ENCODE measurements around the gene RFPL3. TPM values are rescaled to one million over a fixed set of nuclear protein-coding genes. Genes with fewer than 3 reads are reported as not detected.
"Not testable (repeated sequence)": the region's sequence is repeated elsewhere in the genome, so short reads cannot be mapped to it uniquely, and the experiment has no call there.

The RFPL3 gene
- total RNA-seq = not detected in 2 replicates
- not detected for total RNA-seq (2013)
- polyA plus RNA-seq = not detected in 2 replicates
- not detected in 2 replicates for polyA minus RNA-seq

DNA sequence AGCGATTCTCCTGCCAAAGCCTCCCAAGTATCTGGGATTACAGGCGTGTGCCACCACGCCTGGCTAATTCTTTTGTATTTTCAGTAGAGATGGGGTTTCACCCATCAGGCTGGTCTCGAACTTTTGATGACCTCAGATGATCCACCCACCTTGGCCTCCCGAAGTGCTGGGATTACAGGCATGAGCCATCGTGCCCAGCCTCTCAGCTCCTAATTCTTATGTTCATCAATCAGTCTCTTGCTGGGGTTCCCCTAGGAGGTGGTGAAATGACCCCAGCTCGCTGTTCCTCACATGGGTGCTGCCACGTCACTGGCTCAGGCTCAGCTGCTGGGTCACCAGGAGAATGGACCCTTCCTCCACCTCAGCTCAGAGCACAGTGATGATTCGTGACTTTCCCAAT is at the start of gene RFPL3:
RFPL3 (plus strand) TSS at position 301 of the 400 bp plus-strand sequence. CDS start 205 bp downstream, outside the sequence.
- intact Hi-C loops (cut with micrococcal nuclease) = not testable (repeated sequence)

DNA sequence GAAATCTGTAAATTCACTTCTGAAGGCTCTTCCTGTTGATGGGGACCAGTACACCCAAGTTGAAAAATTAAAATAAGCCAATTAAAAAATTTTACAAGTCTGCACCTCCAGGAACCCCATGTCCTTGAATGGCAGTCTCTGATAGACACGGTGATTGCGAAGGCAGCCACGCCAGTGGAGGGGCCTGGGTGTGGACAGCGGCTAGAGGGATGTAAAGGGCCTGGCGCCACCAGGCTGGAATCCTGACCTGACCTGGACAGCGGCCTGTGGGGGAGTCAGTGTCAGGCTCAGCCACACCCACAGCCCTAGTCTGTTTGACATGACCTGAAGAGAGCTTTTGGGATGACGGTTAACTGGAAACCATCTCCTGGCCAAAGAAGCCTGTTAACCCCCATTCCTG is 49.5 kb upstream of the RFPL3 start:
- POLR2A ChIA-PET = no interaction called here
- H3K4me1 Mint-ChIP-seq = no peaks in the 10 kb centered on the region
- Histone ChIP-seq H3K9me3 (ENCODE audit: control extremely low read depth in 1 of 3, control insufficient read depth in 2 of 3, insufficient read depth in 1 of 3, low read length in 2 of 3) (peaks cover 0 to 9% (median 0%) of the 10 kb centered on the region in 3 donors), H3K4me1 (ENCODE audit: control insufficient read depth in 2 of 2, insufficient read depth in 2 of 2, low read length in 2 of 2) (no peaks in the 10 kb centered on the region), H3K9ac (ENCODE audit: low read length) (no peak overlapping the region), H3K79me2 (ENCODE audit: control insufficient read depth, insufficient read depth, low read length) (no peaks in the 10 kb centered on the region), H3K4me3 (ENCODE audit: control extremely low read depth in 1 of 5, extremely low read depth in 1 of 5, insufficient read depth in 1 of 5, low read depth in 2 of 5, low read length in 4 of 5) (no peak overlapping the region), H2AFZ (ENCODE audit: insufficient read depth, low read depth, low read length, poor library complexity, severe bottlenecking) (no peak overlapping the region), H3K4me2 (replicated peaks; ENCODE audit: low read depth, low read length, poor library complexity, severe bottlenecking) (no peak overlapping the region), H4K20me1 (ENCODE audit: control insufficient read depth, insufficient read depth, low read length, poor library complexity, severe bottlenecking) (no peaks in the 10 kb centered on the region), H3K36me3 (replicated peaks in 1 of 2; ENCODE audit: control extremely low read depth in 1 of 2, control insufficient read depth in 1 of 2, extremely low read depth in 1 of 2, insufficient read depth in 2 of 2, low read length in 1 of 2) (no peaks in the 10 kb centered on the region), H3K27ac (ENCODE audit: low read length in 2 of 2) (no peak overlapping the region), H3K27me3 (replicated peaks in 1 of 4; ENCODE audit: control extremely low read depth in 1 of 4, control insufficient read depth in 3 of 4, insufficient read depth in 4 of 4, low read length in 3 of 4) (peaks cover 0 to 12% (median 1%) of the 10 kb centered on the region in 4 experiments)
- CTCF ChIA-PET = no interaction called here
- H3K27me3 Mint-ChIP-seq = peaks cover 46% of the 10 kb centered on the region
- no peak overlapping the region for H3K27ac Mint-ChIP-seq
- no peak for ATAC-seq (ENCODE audit: low read depth)
- H3K4me3 Mint-ChIP-seq = no peak overlapping the region
- intact Hi-C loops (cut with micrococcal nuclease) = no loop called here
- H3K9me3 Mint-ChIP-seq (ENCODE audit: insufficient read depth) = no peaks in the 10 kb centered on the region
- DNase-seq = no peak
- WGBS (ENCODE audit: insufficient coverage) = 93% methylated on average over 3 of the region's 7 CpGs
- TF ChIP-seq EZH2 (IDR thresholded peaks at IDR 0.05; ENCODE audit: borderline replicate concordance, insufficient read depth, low read depth, low read length, poor library complexity, severe bottlenecking) = no peak
- TF ChIP-seq, protein P1, sequence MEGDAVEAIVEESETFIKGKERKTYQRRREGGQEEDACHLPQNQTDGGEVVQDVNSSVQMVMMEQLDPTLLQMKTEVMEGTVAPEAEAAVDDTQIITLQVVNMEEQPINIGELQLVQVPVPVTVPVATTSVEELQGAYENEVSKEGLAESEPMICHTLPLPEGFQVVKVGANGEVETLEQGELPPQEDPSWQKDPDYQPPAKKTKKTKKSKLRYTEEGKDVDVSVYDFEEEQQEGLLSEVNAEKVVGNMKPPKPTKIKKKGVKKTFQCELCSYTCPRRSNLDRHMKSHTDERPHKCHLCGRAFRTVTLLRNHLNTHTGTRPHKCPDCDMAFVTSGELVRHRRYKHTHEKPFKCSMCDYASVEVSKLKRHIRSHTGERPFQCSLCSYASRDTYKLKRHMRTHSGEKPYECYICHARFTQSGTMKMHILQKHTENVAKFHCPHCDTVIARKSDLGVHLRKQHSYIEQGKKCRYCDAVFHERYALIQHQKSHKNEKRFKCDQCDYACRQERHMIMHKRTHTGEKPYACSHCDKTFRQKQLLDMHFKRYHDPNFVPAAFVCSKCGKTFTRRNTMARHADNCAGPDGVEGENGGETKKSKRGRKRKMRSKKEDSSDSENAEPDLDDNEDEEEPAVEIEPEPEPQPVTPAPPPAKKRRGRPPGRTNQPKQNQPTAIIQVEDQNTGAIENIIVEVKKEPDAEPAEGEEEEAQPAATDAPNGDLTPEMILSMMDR (IDR thresholded peaks at IDR 0.05) = no peak

More for the DNA sequence above, at the start of gene RFPL3:
- H3K4me1 ChIP-seq (ENCODE audit: control insufficient read depth in 2 of 2, insufficient read depth in 2 of 2, low read length in 2 of 2); H4K20me1 ChIP-seq (ENCODE audit: control insufficient read depth, insufficient read depth, low read length, poor library complexity, severe bottlenecking); CTCF ChIA-PET; H3K27ac ChIP-seq (ENCODE audit: low read length in 2 of 2); H3K4me2 ChIP-seq (replicated peaks; ENCODE audit: low read depth, low read length, poor library complexity, severe bottlenecking); H3K27me3 ChIP-seq (replicated peaks in 1 of 4; ENCODE audit: control extremely low read depth in 1 of 4, control insufficient read depth in 3 of 4, insufficient read depth in 4 of 4, low read length in 3 of 4); H3K36me3 ChIP-seq (replicated peaks in 1 of 2; ENCODE audit: control extremely low read depth in 1 of 2, control insufficient read depth in 1 of 2, extremely low read depth in 1 of 2, insufficient read depth in 2 of 2, low read length in 1 of 2); H3K4me3 Mint-ChIP-seq; H3K9ac ChIP-seq (ENCODE audit: low read length); H3K4me3 ChIP-seq (ENCODE audit: control extremely low read depth in 1 of 5, extremely low read depth in 1 of 5, insufficient read depth in 1 of 5, low read depth in 2 of 5, low read length in 4 of 5); H3K27me3 Mint-ChIP-seq; H3K27ac Mint-ChIP-seq; H3K79me2 ChIP-seq (ENCODE audit: control insufficient read depth, insufficient read depth, low read length); H3K4me1 Mint-ChIP-seq; H3K9me3 Mint-ChIP-seq (ENCODE audit: insufficient read depth); POLR2A ChIA-PET; ATAC-seq (ENCODE audit: low read depth); H2AFZ ChIP-seq (ENCODE audit: insufficient read depth, low read depth, low read length, poor library complexity, severe bottlenecking); DNase-seq: not testable (repeated sequence)
- H3K9me3 ChIP-seq (ENCODE audit: control extremely low read depth in 1 of 3, control insufficient read depth in 2 of 3, insufficient read depth in 1 of 3, low read length in 2 of 3) = peaks cover 0 to 20% (median 0%) of the 10 kb centered on the region in 3 donors
- WGBS (ENCODE audit: insufficient coverage) = 61% methylated on average over 5 of the region's 9 CpGs
